Measurements from ENCODE around the gene SNAPIN.
A peak's percentile ranks its signal among the peaks of the same experiment; 100 is the strongest.

Gene SNAPIN

DNA sequence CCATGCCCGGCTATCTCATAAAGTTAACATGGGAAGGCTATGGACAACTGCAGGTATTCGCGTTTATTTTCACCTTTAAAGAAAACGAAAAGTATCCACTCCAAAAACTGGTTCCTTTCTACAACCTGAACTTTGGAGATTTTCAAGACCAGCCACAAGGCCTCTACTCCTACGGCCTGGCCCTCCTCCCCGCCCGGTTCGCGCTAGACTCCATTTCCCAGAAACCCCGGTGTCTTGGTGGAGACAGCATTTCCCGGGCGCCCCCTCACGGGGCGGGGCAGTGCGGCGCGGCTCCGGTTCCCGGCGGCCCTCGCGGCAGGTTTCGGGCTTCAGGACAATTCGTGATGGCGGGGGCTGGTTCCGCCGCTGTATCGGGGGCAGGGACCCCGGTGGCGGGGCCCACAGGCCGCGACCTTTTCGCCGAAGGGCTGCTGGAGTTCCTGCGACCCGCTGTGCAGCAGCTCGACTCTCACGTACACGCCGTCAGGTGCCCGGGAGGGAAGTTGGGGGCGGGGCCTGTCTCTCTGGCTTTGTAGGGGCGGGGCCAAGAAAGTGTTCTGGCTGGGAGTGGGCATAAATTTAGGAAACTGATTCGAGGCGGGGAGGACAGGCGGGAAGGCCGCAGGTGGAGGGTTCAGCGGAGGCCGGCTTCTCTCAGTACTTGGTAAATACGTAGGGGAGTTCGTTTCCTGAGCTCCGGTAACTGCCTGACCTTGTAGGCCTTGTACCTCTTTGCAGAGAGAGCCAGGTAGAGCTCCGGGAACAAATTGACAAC, at the start of gene SNAPIN:
Gene SNAPIN, plus strand, starts transcription at position 304 of the 775 bp plus-strand sequence. Its CDS starts 41 bp downstream, at position 345.
- peak; percentile 53 to 93 (median 86) for DNase-seq

DNA sequence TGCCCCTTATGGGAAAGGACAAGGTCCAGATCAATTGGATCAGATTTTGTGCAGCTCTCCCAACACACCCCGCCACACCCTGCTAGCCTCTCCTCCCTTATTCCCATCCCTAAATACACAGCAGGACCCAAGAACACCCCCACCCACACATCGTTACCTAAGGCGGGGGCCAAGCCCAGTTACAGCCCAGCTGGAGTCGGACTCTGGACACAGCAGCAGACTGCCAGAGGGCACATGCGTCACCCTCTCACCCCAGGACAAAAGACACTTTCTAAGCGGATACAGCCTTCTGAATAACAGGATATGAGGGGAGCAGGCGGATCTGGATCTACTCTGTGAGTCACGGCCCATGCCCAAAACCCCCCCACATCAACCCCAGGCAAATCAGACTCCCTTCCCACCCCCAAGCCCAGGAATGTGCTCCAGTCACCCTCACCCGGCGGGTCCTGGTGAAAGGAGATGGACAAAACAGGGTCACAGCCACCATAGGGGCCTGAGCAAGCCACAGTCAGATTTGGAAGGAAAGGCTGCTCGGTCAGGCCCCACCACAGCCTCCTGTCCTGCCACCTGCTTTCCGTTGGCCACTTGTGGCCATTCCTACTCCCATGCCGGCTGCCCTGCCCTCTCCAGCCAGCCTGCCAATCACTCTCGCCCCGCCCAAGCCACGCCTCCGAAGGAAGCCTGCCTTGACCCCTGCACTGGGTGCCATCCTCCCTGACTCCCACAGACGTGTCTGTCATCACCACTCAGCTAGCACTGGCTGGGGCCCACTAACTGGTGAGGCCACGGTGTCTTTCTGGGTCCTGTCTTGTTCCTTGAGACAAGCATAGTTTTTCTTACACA, 49.5 kb upstream of the SNAPIN start:
- DNase-seq = peak in 42 of 58 donors; percentile 5 to 95 (median 41)

- no peak for DNase-seq
Measured at GRCh38 chr1:153609585-153609907, 49.0 kb upstream of the SNAPIN start.

DNA sequence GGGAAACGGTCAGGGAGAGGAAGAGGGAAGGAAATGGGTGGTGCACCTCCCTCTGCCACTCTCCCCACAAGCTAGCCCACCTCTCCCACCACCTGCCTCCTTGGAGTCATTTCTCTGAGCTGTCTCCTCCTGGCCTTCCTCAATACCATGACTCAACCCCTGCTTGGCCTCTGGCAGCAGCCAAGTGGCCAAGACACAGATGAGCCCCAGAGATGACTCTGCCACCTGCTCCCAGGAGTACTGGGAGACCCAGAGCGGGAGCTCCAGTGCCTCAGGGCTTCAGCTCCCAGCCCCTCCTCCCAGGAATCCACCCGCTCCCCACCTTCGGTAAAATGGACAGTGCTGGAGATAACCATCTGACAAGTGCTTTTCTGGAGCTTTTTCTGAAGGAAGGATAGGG, 48.2 kb upstream of the SNAPIN start:
- DNase-seq = no peak

DNA sequence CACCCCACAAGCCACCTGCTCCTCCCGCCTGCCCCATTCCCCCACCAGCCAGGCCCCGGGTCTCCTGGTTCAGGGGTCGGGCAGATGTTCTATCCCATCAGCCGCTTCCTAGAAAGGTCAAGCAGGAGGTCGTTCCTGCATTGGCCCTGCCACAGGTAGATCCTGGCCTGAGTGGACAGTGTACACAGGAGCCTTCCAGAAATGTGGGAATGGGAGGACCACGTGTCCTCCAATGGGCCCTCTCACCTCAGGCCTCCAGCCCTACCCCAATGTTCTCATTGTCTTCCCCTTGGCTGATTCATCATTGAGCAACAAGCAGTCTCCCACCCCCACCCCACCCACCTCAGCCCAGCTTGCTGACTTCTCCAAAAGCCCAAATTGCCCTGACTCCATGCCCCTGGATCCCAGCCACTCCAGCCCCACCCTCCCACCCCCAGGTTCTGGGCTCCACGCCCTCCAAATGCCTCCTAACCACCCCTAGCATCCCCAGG, 47.6 kb upstream of the SNAPIN start:
- DNase-seq = no peak

DNA sequence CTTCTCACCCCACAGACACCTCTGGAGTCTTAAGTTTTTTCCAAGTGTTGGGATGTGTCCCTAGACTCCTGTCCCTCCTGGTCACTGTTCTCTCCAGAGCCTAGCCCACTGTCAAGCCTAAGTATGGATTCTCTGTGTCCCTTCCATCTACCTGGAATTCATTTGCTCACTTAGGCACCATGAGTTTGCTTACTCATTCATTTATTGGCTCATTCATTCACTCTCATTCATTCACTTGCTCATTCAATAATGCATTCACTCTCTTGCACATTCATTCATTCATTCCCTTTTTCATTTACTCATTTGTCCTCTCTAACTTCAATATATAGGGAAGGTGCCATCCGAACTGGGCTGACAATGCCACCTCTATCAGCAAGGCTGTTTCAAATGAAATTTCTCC, 47.1 kb upstream of the SNAPIN start:
- no peak for DNase-seq

GRCh38 chr1:153612111-153612754, 46.3 kb upstream of the SNAPIN start:
- peak in 2 of 58 donors; percentile 16 to 22 for DNase-seq

DNA sequence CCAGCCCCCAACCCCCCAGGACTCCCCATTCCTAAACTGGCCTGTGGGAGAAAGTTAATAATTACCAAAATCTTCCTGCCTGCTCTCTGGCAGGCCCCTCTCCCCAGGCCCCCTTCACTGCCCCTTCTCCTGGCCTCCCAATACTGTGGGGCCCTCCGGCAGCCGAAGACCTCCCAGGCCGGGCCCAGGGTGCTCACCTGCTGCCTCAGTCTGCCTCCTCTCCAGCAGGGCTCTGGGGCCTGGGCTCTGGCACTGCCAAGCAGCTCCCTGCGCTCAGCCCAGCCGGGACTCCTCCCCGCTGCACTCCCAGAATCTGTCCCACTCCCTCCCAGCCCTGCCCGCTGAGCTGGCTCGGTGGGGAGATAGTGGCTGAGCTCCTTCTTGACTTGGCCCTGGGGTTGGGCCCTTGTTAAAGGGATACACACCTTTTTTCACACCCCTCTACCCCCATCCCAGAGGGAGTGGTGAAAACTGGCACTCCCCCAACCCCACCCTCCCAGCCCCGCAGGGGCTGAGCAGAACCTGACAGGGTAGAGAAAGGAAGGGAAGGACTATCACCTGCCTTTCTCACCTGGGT, 45.7 kb upstream of the SNAPIN start, which contains the start of gene S100A16:
Gene S100A16, minus strand, starts transcription at position 383 of the 577 bp plus-strand sequence. CDS start 4,986 bp downstream, outside the sequence.
- DNase-seq = peak in 28 of 58 donors; percentile 10 to 63 (median 27)

DNA sequence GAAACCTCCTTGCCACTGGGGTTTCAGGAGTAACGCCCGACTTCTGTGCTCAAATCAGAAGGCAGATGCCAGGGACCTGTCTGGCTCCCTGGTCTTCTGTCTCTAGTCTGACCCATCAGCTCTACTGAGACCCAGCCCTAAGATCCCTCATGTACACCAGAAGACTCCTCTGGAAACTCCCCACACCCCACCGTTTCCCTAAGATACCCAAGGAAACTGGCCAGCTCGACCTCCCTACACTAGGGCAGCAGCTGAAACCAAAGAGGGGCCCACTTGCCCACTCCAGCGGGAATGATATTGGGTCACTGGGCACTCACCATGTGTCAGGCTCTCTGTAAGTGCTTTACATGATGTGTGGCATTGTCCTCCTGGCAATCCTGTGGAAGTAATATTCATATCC, 45.1 kb upstream of the SNAPIN start:
- DNase-seq = no peak

DNA sequence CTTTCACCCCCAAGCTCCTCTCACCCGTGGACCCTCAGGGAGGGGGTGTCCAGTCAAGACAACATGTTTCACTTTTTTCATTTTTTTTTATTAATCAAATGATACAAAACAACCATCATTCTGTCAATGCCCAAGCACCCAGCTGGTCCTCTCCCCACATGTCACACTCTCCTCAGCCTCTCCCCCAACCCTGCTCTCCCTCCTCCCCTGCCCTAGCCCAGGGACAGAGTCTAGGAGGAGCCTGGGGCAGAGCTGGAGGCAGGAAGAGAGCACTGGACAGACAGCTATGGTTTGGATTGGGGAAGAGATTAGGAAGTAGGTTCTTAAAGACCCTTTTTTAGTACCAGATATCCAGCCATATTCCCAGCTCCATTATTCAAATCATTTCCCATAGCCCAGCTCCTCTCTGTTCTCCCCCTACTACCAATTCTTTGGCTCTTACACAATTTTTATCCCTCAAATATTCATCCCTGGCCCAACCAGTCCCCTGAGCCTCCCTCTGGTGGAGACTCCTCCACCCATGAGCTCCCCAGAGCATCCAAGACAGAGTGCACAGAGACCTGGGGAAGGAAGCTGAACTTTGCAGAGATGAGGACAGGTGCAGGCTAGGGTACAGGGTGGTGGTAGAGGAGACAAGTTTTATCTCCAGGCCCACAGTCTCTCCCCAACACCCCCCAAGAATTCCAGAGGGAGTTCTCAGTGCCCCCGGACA, 44.2 kb upstream of the SNAPIN start:
- no peak for DNase-seq

GRCh38 chr1:153614906-153615305, 43.6 kb upstream of the SNAPIN start:
- no peak for DNase-seq

DNA sequence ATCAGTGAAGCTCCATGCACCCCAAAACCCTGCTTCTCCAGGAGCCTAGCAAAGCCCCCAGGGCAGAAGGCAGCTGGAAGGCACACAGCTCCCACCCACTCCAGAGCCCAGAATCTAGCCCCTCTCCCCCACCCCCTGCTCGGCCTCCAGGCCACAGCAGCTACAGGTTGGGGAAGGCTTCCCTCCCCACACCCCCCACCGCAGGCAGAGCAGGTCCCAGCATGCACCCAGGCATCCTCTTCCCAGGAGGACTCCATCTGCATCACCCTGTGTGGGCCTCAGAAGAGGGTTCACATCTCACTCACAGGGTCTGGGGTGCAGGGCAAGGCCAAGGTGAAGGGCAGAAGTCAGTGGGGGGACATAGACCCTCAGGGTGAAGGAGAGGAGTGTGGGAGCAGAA, 43.1 kb upstream of the SNAPIN start:
- no peak for DNase-seq

GRCh38 chr1:153616144-153616916, 42.2 kb upstream of the SNAPIN start, which contains the start of gene S100A14:
Gene S100A14 (minus strand): TSS chr1:153616325. CDS start chr1:153615858, 467 bp downstream.
- no peak for DNase-seq

GRCh38 chr1:153616917-153617311, 41.6 kb upstream of the SNAPIN start:
- DNase-seq = peak in 2 of 58 donors; percentile 12 to 13

DNA sequence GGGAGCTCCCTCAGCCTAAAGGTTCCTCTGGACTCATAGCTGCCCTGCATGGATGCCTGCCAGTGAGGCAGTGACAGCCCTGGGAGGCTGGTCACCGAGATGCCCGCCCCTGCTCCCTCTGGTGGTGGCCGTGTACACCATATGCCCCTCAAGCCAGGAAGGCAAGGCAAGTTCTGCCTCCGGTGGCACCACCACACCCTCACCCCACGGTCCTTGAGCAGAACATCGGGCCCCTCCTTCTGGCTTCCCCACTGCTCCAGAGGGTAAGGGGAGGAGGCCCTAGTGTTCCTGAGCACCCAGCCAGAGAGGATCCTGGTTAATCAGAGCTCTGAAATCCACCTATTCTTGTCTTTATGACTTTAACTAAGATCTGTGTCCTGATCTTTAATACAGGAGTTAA, 40.8 kb upstream of the SNAPIN start:
- peak in 20 of 58 donors; percentile 7 to 65 (median 32) for DNase-seq

DNA sequence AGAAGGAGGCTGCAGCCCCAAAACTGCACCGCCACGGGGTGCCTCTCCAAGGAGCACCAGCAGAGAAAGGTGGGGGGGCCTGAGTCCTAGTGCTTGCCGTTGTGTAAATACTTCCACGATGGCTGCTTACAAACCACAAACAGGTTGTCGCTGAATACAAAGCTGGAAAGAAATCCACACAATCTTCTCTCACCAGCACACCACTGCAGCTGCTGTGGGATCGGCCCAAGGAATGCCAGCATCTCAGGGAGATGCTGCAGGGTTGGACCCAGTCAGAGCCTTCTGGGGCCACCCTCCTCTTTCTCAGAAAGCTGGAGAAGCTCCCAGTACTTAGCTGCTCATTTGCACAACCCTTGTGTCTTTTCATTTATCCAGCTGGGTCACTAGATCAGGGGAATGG, 39.3 kb upstream of the SNAPIN start:
- no peak for DNase-seq

- no peak for DNase-seq
Measured at GRCh38 chr1:153623101-153623500, 35.4 kb upstream of the SNAPIN start.

GRCh38 chr1:153624965-153625611, 33.4 kb upstream of the SNAPIN start:
- DNase-seq = no peak

DNA sequence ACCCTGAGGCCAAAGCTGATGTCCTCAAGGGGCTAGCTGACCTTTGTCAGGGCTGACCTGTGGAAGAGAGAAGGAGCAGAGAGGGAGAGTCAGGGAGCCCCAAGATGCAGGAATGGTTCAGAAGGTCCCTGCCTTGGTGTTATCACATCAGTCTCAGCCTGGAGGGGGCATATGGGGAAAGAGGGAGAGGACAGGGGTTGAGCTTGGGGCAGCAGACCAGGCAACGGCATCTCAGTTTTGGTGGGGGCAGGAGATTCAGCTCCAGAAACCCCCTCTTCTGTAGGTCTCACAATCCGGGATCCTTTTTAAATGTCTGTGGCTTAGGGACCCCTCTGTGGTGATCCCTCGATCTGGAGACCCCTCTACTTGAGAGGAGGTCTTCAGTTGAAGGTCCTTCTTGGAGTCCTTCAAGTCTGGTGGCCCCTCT, 32.0 kb upstream of the SNAPIN start:
- no peak for DNase-seq
